HCT116 (cell line): ENCODE data around the gene FKBP2.

Source experiments
- CEBPB ChIP-seq: IDR thresholded peaks from 2 replicates; pipeline ENCODE4 v1.6.1; 2012; ENCODE audit warnings: low read depth
- CTCF ChIP-seq, 3 experiments: fragments of 200-600 bp in 1 of 3; sonication (generic) in 1 of 3; IDR thresholded peaks in 2 of 3; conservative IDR thresholded peaks in 1 of 3; 2 replicates each; pipeline ENCODE4 v1.5.1; 2012 to 2017; ENCODE audit warnings: low read depth in 2 of 3, low read length in 2 of 3, antibody characterized with exemption in 1 of 3, borderline replicate concordance in 1 of 3, control low read depth in 1 of 3, mild to moderate bottlenecking in 1 of 3, mixed read lengths in 1 of 3, mixed run types in 1 of 3, moderate library complexity in 1 of 3; ENCODE audit not compliant: insufficient read depth in 1 of 3
- EZH2phosphoT487 ChIP-seq: fragments of 200-600 bp; IDR thresholded peaks from 2 replicates; pipeline ENCODE4 v1.6.1; 2018; ENCODE audit warnings: antibody characterized with exemption, borderline replicate concordance
- POLR2A ChIP-seq: IDR thresholded peaks from 2 replicates; pipeline ENCODE4 v1.7.0; 2011; ENCODE audit warnings: borderline replicate concordance; ENCODE audit not compliant: insufficient read depth, insufficient read length; ENCODE audit errors: extremely low read depth
- SP1 ChIP-seq: IDR thresholded peaks from 2 replicates; pipeline ENCODE4 v1.6.1; 2012; ENCODE audit warnings: low read depth

GRCh38 chr11:64292460-64293254 lies 51.8 kb downstream of the FKBP2 start:
- TF ChIP-seq CEBPB, result no peak
- TF ChIP-seq CTCF (IDR thresholded peaks at IDR 0.05 in 2 of 3, conservative IDR thresholded peaks at IDR 0.05 in 1 of 3; ENCODE audit: borderline replicate concordance in 1 of 3, insufficient read depth in 1 of 3, low read depth in 2 of 3, low read length in 2 of 3), result no peak
- TF ChIP-seq POLR2A, result no peak
- no peak for TF ChIP-seq SP1
- no peak for TF ChIP-seq EZH2phosphoT487
